HepG2 (cell line): ENCODE data around the gene SOAT1. TPM values are rescaled to one million over a fixed set of nuclear protein-coding genes. Genes with fewer than 3 reads are reported as not detected.

ENCODE experiments used
- ATAC-seq: fragments of 200-7000 bp; cut with Tn5 transposase; 3 replicates; pipeline ENCODE4 v1.9.1; 2020; ENCODE audit warnings: mild to moderate bottlenecking, moderate library complexity
- BruUV-seq: library from RNA; stranded (reverse); fragments of 400-500 nt; replicated peaks from 2 replicates; lab custom pipeline; 2021; lab: Mats Ljungman, UMichigan
- CTCF ChIA-PET: fragments of 300-600 bp; formaldehyde crosslinking; extraction: SDS; loops from one replicate; lab custom pipeline; 2021; ENCODE audit warnings: low total read pairs, inconsistent platforms, low intra/inter-chr PET ratio; lab: Yijun Ruan, JAX
- POLR2A ChIA-PET: fragments of 350-600 bp; sonication (Branson Sonifier 250); formaldehyde crosslinking; loops from one replicate; lab custom pipeline; 2020; ENCODE audit warnings: antibody characterized with exemption, inconsistent platforms; lab: Yijun Ruan, JAX
- DNase-seq: peaks from one replicate; pipeline ENCODE4 v3.0.0-alpha.2; 2015; ENCODE audit warnings: low spot score
- FAIRE-seq: peaks from 3 replicates; lab custom pipeline; 2011; peaks lifted over from hg19 to GRCh38; lab: Jason Lieb, UNC
- H2AFZ ChIP-seq: one replicate; pipeline ENCODE4 v1.6.1; 2011; ENCODE audit warnings: low read length, inconsistent platforms
- H3K27ac ChIP-seq: fragments of 300-600 bp; 3 replicates; pipeline ENCODE4 v1.8.0; 2011; ENCODE audit warnings: mixed run types, mild to moderate bottlenecking, mixed read lengths, low read length, inconsistent platforms; ENCODE audit not compliant: insufficient read depth; ENCODE audit errors: extremely low read length
- H3K27me3 ChIP-seq, 2 experiments: fragments of 200-600 bp in 1 of 2; 2 replicates in 1 of 2; 3 replicates in 1 of 2; pipeline versions ENCODE4 v1.6.0 to v1.8.0; 2011; ENCODE audit warnings: low read length in 2 of 2, mild to moderate bottlenecking in 2 of 2, moderate library complexity in 2 of 2, inconsistent platforms in 1 of 2; ENCODE audit not compliant: insufficient read depth in 2 of 2, control insufficient read depth in 1 of 2
- H3K36me3 ChIP-seq, 2 experiments: fragments of 200-600 bp in 1 of 2; replicated peaks in 1 of 2; 2 replicates in 1 of 2; 3 replicates in 1 of 2; pipeline versions ENCODE4 v1.5.1 to v1.8.0; 2011; ENCODE audit warnings: low read length in 2 of 2, inconsistent platforms in 1 of 2; ENCODE audit not compliant: insufficient read depth in 2 of 2, control insufficient read depth in 1 of 2
- H3K4me1 ChIP-seq: 2 replicates; pipeline ENCODE4 v1.5.1; 2012; ENCODE audit warnings: low read length, inconsistent platforms; ENCODE audit not compliant: insufficient read depth
- H3K4me2 ChIP-seq: 2 replicates; pipeline ENCODE4 v1.6.0; 2011; ENCODE audit warnings: low read depth, low read length, inconsistent platforms
- H3K4me3 ChIP-seq, 3 experiments: fragments of 200-600 bp in 1 of 3; sonication (generic), shearing (Covaris generic) in 1 of 3; replicated peaks in 1 of 3; 2 replicates each; pipeline ENCODE4 v1.5.1; 2011 to 2016; ENCODE audit warnings: low read length in 3 of 3, inconsistent platforms in 2 of 3, low read depth in 2 of 3, mild to moderate bottlenecking in 2 of 3, control low read depth in 1 of 3, mixed read lengths in 1 of 3; ENCODE audit not compliant: insufficient read depth in 1 of 3
- H3K79me2 ChIP-seq: one replicate; pipeline ENCODE4 v1.6.1; 2011; ENCODE audit warnings: low read length, inconsistent platforms; ENCODE audit not compliant: insufficient read depth
- H3K9ac ChIP-seq: 2 replicates; pipeline ENCODE4 v1.6.0; 2011; ENCODE audit warnings: mild to moderate bottlenecking, low read depth, low read length, inconsistent platforms; ENCODE audit not compliant: insufficient read depth
- H3K9me3 ChIP-seq: 2 replicates; pipeline ENCODE4 v1.5.1; 2012; ENCODE audit warnings: mild to moderate bottlenecking, low read length
- H4K20me1 ChIP-seq: 2 replicates; pipeline ENCODE4 v1.6.0; 2011; ENCODE audit warnings: inconsistent platforms, mild to moderate bottlenecking, low read length, moderate library complexity; ENCODE audit not compliant: insufficient read depth
- CHD4 ChIP-seq: fragments of 200-600 bp; sonication (generic); IDR thresholded peaks from 2 replicates; pipeline ENCODE4 v1.7.0; 2017; ENCODE audit warnings: mild to moderate bottlenecking, low read length, borderline replicate concordance
- HDAC1 ChIP-seq: sonication (generic); formaldehyde crosslinking; IDR thresholded peaks from 2 replicates; pipeline ENCODE4 v1.5.1; 2020; ENCODE audit warnings: mild to moderate bottlenecking, missing genetic modification reagents
- HNRNPUL1 ChIP-seq: fragments of 200-400 bp; formaldehyde crosslinking; IDR thresholded peaks from 2 replicates; pipeline ENCODE4 v1.6.1; 2017; ENCODE audit warnings: low read depth, mild to moderate bottlenecking, low read length, moderate library complexity
- IKZF4 ChIP-seq: sonication (generic); formaldehyde crosslinking; IDR thresholded peaks from 2 replicates; pipeline ENCODE4 v1.5.1; 2020; ENCODE audit warnings: borderline replicate concordance, mild to moderate bottlenecking, low read depth, missing genetic modification reagents; ENCODE audit errors: not compliant biosample characterization
- MIXL1 ChIP-seq: IDR thresholded peaks from 2 replicates; pipeline ENCODE4 v1.6.1; 2016
- PHF5A ChIP-seq: IDR thresholded peaks from one replicate; pipeline ENCODE4 v1.6.1; 2018; ENCODE audit warnings: low read depth, missing genetic modification reagents; ENCODE audit not compliant: unreplicated experiment
- POLR2AphosphoS5 ChIP-seq: IDR thresholded peaks from 2 replicates; pipeline ENCODE4 v1.6.1; 2012; ENCODE audit warnings: low read depth, low read length
- RFXANK ChIP-seq: IDR thresholded peaks from 2 replicates; pipeline ENCODE4 v1.6.1; 2016
- SALL2 ChIP-seq: sonication (generic); formaldehyde crosslinking; IDR thresholded peaks from 2 replicates; pipeline ENCODE4 v1.8.1; 2023; ENCODE audit warnings: mild to moderate bottlenecking, missing genetic modification reagents, inconsistent platforms
- TCF7 ChIP-seq: sonication (generic); IDR thresholded peaks from 2 replicates; pipeline ENCODE4 v1.6.1; 2016; ENCODE audit warnings: antibody characterized with exemption, low read depth
- ZFAT ChIP-seq: sonication (generic); formaldehyde crosslinking; conservative IDR thresholded peaks from 2 replicates; pipeline ENCODE4 v1.8.1; 2023; ENCODE audit warnings: missing genetic modification reagents, inconsistent platforms
- ZNF225 ChIP-seq: sonication (generic); formaldehyde crosslinking; IDR thresholded peaks from 2 replicates; pipeline ENCODE4 v1.4.0; 2020; ENCODE audit warnings: mild to moderate bottlenecking, missing genetic modification reagents
- WGBS: methylation state at CpG from one replicate; pipeline ENCODE4 v1.1.6; 2017; ENCODE audit warnings: low lambda C conversion rate; 5-methylcytosine and 5-hydroxymethylcytosine counted together
- in situ Hi-C: cut with HindIII; loops from 2 replicates; pipeline ENCODE4 v1.10.0; 2017; ENCODE audit warnings: low pct_unique_long_range_greater_than_20kb; ENCODE audit not compliant: extremely low pct_ligation_motif_present
- intact Hi-C: fragments of 100-400 bp; cut with micrococcal nuclease; formaldehyde crosslinking; loops from one replicate; pipeline ENCODE4 v1.10.0; 2022; ENCODE audit not compliant: unreplicated experiment
- polyA plus RNA-seq, 8 experiments: library from polyadenylated mRNA; depleted of rRNA in 3 of 8; stranded (reverse) in 7 of 8; unstranded in 1 of 8; fragments of >200 nt; fragmentation: Illumina TruSeq in 4 of 8; extraction: Trizol in 4 of 8; gene quantifications; 2 replicates each; pipeline versions ENCODE4 v1.2.1 to v1.2.3, GENCODE V29; 2011 to 2016; ENCODE audit warnings: low read depth in 4 of 8, missing spikeins in 1 of 8, mixed read lengths in 1 of 8; ENCODE audit not compliant: insufficient read depth in 1 of 8
- total RNA-seq, 5 experiments: library from RNA; depleted of rRNA; stranded (reverse); fragments of >200 nt; fragmentation: Illumina TruSeq; extraction: Trizol; gene quantifications; 2 replicates each; pipeline ENCODE4 v1.2.3, GENCODE V29; 2016; ENCODE audit warnings: low read depth in 1 of 5
- TF ChIP-seq, protein P1 (sequence below): IDR thresholded peaks from 2 replicates; pipeline ENCODE4 v1.4.0; 2020; ENCODE audit warnings: mild to moderate bottlenecking, missing genetic modification reagents
- TF ChIP-seq, protein P2 (sequence below): sonication (generic); formaldehyde crosslinking; IDR thresholded peaks from 2 replicates; pipeline ENCODE4 v1.4.0; 2020; ENCODE audit warnings: mild to moderate bottlenecking, missing genetic modification reagents
- TF ChIP-seq, protein P3 (sequence below): sonication (generic); formaldehyde crosslinking; IDR thresholded peaks from 2 replicates; pipeline ENCODE4 v1.9.0; 2021; ENCODE audit warnings: mild to moderate bottlenecking, missing genetic modification reagents

Gene SOAT1
- total and polyA plus RNA-seq, 2 of the 13 experiments (the other 11 are each of a cell fraction or from before 2014, with no cell fraction given), result 22.3 to 52.0 TPM

DNA sequence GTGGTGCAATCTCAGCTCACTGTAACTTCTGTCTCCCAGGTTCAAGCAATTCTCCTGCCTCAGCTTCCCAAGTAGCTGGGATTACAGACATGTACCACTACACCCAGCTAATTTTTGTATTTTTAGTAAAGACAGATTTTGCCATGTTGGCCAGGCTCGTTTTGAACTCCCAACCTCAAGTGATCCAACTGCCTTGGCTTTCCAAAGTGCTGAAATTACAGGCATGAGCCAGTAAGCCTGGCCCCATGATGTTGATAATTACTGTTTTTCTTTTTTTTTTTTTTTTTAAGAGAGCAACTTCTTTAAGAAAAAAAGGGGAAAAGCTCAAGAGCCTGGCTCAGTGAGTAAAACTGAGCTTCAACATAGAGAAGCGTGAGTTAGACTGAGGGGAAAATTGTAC is 9.6 kb upstream of the SOAT1 start:
- H3K79me2 ChIP-seq, result no peaks in the 10 kb centered on the region
- ChIA-PET CTCF (no interaction called here), POLR2A (no interaction called here)
- H3K4me2 ChIP-seq, result no peak overlapping the region
- FAIRE-seq (no peak), DNase-seq (no peak), ATAC-seq (no peak)
- no peaks in the 10 kb centered on the region for H3K27me3 ChIP-seq
- no peaks in the 10 kb centered on the region for H4K20me1 ChIP-seq
- H3K9me3 ChIP-seq, result peaks cover 5% of the 10 kb centered on the region; the same call in 1 of the 2 replicates
- peaks cover 31% of the 10 kb centered on the region for H3K4me1 ChIP-seq
- BruUV-seq, result no TSS peak
- H3K27ac ChIP-seq, result no peak overlapping the region
- no peaks in the 10 kb centered on the region for H3K36me3 ChIP-seq
- intact Hi-C loops, result no loop called here
- H3K9ac ChIP-seq, result no peak overlapping the region
- no peak overlapping the region for H2AFZ ChIP-seq
- WGBS, result 35% methylated on average over 2 of the region's 2 CpGs
- H3K4me3 ChIP-seq, result no peak overlapping the region
- in situ Hi-C loops, result no loop called here
- TF ChIP-seq PHF5A, result no peak
- no peak for TF ChIP-seq SALL2
- TF ChIP-seq, protein P1, sequence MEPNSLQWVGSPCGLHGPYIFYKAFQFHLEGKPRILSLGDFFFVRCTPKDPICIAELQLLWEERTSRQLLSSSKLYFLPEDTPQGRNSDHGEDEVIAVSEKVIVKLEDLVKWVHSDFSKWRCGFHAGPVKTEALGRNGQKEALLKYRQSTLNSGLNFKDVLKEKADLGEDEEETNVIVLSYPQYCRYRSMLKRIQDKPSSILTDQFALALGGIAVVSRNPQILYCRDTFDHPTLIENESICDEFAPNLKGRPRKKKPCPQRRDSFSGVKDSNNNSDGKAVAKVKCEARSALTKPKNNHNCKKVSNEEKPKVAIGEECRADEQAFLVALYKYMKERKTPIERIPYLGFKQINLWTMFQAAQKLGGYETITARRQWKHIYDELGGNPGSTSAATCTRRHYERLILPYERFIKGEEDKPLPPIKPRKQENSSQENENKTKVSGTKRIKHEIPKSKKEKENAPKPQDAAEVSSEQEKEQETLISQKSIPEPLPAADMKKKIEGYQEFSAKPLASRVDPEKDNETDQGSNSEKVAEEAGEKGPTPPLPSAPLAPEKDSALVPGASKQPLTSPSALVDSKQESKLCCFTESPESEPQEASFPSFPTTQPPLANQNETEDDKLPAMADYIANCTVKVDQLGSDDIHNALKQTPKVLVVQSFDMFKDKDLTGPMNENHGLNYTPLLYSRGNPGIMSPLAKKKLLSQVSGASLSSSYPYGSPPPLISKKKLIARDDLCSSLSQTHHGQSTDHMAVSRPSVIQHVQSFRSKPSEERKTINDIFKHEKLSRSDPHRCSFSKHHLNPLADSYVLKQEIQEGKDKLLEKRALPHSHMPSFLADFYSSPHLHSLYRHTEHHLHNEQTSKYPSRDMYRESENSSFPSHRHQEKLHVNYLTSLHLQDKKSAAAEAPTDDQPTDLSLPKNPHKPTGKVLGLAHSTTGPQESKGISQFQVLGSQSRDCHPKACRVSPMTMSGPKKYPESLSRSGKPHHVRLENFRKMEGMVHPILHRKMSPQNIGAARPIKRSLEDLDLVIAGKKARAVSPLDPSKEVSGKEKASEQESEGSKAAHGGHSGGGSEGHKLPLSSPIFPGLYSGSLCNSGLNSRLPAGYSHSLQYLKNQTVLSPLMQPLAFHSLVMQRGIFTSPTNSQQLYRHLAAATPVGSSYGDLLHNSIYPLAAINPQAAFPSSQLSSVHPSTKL, result no peak
- TF ChIP-seq HDAC1 (CRISPR knock-in tag), result no peak
- TF ChIP-seq, protein P2, sequence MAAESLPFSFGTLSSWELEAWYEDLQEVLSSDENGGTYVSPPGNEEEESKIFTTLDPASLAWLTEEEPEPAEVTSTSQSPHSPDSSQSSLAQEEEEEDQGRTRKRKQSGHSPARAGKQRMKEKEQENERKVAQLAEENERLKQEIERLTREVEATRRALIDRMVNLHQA (CRISPR knock-in tag), result no peak
- TF ChIP-seq POLR2AphosphoS5, result no peak
- TF ChIP-seq MIXL1 (CRISPR knock-in tag), result no peak
- TF ChIP-seq ZFAT, result no peak
- TF ChIP-seq TCF7, result no peak
- no peak for TF ChIP-seq HNRNPUL1
- TF ChIP-seq IKZF4, result no peak
- TF ChIP-seq ZNF225 (CRISPR knock-in tag), result no peak
- no peak for TF ChIP-seq CHD4
- TF ChIP-seq, protein P3, sequence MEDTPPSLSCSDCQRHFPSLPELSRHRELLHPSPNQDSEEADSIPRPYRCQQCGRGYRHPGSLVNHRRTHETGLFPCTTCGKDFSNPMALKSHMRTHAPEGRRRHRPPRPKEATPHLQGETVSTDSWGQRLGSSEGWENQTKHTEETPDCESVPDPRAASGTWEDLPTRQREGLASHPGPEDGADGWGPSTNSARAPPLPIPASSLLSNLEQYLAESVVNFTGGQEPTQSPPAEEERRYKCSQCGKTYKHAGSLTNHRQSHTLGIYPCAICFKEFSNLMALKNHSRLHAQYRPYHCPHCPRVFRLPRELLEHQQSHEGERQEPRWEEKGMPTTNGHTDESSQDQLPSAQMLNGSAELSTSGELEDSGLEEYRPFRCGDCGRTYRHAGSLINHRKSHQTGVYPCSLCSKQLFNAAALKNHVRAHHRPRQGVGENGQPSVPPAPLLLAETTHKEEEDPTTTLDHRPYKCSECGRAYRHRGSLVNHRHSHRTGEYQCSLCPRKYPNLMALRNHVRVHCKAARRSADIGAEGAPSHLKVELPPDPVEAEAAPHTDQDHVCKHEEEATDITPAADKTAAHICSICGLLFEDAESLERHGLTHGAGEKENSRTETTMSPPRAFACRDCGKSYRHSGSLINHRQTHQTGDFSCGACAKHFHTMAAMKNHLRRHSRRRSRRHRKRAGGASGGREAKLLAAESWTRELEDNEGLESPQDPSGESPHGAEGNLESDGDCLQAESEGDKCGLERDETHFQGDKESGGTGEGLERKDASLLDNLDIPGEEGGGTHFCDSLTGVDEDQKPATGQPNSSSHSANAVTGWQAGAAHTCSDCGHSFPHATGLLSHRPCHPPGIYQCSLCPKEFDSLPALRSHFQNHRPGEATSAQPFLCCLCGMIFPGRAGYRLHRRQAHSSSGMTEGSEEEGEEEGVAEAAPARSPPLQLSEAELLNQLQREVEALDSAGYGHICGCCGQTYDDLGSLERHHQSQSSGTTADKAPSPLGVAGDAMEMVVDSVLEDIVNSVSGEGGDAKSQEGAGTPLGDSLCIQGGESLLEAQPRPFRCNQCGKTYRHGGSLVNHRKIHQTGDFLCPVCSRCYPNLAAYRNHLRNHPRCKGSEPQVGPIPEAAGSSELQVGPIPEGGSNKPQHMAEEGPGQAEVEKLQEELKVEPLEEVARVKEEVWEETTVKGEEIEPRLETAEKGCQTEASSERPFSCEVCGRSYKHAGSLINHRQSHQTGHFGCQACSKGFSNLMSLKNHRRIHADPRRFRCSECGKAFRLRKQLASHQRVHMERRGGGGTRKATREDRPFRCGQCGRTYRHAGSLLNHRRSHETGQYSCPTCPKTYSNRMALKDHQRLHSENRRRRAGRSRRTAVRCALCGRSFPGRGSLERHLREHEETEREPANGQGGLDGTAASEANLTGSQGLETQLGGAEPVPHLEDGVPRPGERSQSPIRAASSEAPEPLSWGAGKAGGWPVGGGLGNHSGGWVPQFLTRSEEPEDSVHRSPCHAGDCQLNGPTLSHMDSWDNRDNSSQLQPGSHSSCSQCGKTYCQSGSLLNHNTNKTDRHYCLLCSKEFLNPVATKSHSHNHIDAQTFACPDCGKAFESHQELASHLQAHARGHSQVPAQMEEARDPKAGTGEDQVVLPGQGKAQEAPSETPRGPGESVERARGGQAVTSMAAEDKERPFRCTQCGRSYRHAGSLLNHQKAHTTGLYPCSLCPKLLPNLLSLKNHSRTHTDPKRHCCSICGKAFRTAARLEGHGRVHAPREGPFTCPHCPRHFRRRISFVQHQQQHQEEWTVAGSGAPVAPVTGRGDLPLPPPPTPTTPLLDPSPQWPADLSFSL (CRISPR knock-in tag), result no peak
- no peak for TF ChIP-seq RFXANK (CRISPR knock-in tag)
